HG03060 (cell line): ENCODE measurements around the gene SH3BP5.

Experiments used
- ATAC-seq: cut with Tn5 transposase; IDR thresholded peaks from one replicate; pipeline ENCODE4 v1.9.1; 2021; ENCODE audit warnings: low read depth, moderate number of reproducible peaks; ENCODE audit not compliant: unreplicated experiment

The SH3BP5 gene

GRCh38 chr3:15280853-15281532, 51.4 kb downstream of the SH3BP5 start:
- no peak for ATAC-seq

GRCh38 chr3:15279671-15280402, 52.5 kb downstream of the SH3BP5 start:
- ATAC-seq, result no peak

- no peak for ATAC-seq
Observed at GRCh38 chr3:15279205-15279604, 53.2 kb downstream of the SH3BP5 start.

- no peak for ATAC-seq
Observed at GRCh38 chr3:15277861-15278500, 54.4 kb downstream of the SH3BP5 start.

GRCh38 chr3:15276028-15276724, 56.2 kb downstream of the SH3BP5 start:
- ATAC-seq, result no peak

GRCh38 chr3:15273227-15273626, 59.2 kb downstream of the SH3BP5 start:
- no peak for ATAC-seq

GRCh38 chr3:15272426-15273196, 59.8 kb downstream of the SH3BP5 start:
- ATAC-seq, result no peak

- ATAC-seq, result no peak
Observed at GRCh38 chr3:15271785-15272381, 60.5 kb downstream of the SH3BP5 start.

GRCh38 chr3:15271030-15271429, 61.4 kb downstream of the SH3BP5 start:
- ATAC-seq, result no peak

- peak; percentile 47 for ATAC-seq
Observed at GRCh38 chr3:15269091-15269989, 63.0 kb downstream of the SH3BP5 start.

- no peak for ATAC-seq
Observed at GRCh38 chr3:15268033-15268631, 64.3 kb downstream of the SH3BP5 start.

- ATAC-seq, result no peak
Observed at GRCh38 chr3:15267502-15267901, 64.9 kb downstream of the SH3BP5 start.

- no peak for ATAC-seq
Observed at GRCh38 chr3:15266510-15267376, 65.6 kb downstream of the SH3BP5 start.

- ATAC-seq, result no peak
Observed at GRCh38 chr3:15265655-15266509, 66.5 kb downstream of the SH3BP5 start.

- ATAC-seq, result no peak
Observed at GRCh38 chr3:15264486-15264885, 67.9 kb downstream of the SH3BP5 start.

- no peak for ATAC-seq
Observed at GRCh38 chr3:15263926-15264325, 68.5 kb downstream of the SH3BP5 start.

GRCh38 chr3:15263120-15263519, 69.3 kb downstream of the SH3BP5 start:
- ATAC-seq, result no peak
